ENCODE measurements around the gene ACAA1.

ACAA1 gene

DNA sequence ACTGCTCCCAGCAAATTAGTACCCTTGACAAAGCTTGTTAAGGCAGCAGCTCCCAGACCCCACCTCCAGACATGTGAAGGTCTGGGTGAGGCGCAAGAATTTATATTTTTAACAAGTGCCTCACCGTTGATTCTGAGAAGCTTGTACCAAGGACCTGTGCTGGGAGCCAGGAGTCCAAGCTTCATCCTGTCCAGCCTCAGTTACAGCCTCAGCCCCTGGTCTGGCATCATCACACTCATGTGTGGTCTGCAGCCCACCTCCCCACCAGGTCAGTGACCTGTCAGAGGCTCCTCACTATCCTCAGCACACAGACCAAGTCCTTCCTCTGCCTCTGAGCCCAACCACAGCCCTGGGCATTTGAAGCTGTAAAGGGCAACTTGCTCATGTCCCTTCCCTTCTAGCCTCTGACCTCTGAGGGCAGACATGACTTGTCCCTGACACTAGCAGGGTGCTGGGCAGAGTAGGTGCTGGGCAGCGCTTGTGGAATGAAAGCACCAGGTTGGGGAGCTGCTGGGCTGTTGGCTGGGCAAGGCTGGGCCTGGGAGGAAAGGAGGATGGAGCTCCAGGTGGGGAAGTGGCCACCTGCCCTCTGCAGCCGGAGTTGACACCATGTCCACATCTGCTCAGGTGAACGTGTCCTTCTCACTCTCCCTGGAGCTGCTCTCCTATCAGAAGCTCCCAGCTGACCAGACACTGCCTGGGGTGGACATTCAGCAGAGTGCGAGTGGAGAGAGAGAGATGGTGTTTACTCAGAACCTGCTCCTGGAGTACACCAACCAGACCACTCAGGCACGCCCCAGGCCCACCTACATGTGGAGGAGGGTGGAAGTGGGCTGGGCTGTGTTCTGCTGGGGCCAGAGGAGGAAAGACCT, 16.9 kb downstream of the ACAA1 start:
- DNase-seq = no peak

DNA sequence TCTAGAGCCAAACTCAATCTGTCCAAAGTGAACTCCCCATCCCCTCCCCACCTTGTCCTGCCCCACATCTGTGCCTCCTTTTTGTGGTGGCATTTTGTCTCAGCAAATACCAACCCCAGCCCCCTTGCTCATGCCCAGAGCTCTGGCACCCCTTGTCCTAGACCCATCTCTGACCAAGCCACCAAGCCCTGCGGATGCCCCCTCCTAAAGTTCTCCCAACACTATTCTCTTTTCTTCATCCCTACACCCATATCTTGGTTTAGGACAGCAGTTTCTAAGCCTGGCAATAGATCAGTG, 17.7 kb downstream of the ACAA1 start:
- no peak for DNase-seq

DNA sequence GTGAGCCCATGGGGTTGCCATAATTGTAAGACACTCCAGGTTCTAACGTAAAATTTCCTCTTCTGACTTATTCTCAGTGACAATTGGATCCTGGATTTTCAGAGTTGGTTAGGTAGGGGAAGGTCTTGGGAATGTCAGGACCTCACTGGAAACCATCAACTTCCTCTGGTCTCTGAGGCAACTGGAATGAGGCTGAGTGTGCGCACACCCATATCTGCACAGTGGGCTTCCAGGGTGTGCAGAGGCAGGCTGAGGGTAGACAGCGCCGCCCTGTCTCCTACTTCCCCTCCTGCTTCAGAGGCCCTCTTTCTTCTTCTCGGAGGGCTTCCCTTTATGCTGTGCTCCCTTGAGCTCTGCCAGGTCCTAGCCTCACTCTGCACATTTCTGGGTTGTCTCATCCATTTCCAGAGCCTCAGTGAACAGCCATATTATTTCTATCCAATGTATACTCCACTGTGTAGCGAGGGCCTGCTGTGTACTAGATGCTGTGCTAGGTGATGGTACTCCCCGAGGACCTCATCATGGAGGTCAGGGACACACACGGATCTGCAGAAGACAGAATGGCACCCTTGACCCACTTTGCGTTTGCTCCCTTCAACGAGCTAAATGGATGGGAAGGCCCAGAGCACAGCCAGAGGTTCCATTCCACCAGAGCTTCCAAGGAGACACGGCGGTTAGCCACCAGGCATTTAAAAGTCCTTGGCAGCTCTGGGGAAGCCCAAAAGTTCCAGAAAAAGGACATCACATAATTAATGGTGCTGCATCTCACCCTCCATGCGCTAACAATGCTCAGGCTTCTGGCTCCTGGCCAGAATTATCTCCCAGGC, 18.3 kb downstream of the ACAA1 start:
- DNase-seq = peak in 1 of 58 donors; percentile 17

DNA sequence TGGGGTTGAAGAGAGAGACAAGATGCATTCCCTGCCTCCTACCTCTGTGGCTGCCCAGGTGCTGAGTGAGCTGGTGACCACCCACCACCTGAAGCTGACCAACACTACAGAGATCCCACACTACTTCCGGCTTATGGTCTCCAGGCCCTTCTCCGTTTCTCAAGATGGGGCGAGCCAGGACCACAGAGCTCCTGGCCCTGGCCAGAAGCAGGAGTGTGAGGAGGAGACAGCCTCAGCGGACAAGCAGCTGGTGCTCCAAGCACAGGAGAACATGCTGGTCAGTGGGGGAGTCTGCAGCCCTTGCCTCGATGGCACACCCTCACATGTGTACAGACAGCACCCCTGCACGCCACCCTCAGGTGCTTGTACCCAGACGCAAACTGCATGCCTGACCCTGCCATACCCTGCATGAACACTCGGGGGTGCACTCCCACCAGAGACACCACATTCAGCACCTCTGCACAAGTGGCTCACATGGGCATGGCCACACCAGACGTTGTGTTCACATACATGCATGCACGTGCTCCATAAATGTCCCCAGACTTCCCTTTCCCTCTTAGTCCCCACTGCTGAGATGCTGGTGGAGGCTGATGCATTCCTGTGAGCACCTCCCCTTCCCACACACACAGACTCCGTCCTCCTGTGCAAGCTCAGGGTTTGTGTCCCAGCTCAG, 19.0 kb downstream of the ACAA1 start:
- peak in 36 of 58 donors; percentile 7 to 51 (median 28) for DNase-seq

DNA sequence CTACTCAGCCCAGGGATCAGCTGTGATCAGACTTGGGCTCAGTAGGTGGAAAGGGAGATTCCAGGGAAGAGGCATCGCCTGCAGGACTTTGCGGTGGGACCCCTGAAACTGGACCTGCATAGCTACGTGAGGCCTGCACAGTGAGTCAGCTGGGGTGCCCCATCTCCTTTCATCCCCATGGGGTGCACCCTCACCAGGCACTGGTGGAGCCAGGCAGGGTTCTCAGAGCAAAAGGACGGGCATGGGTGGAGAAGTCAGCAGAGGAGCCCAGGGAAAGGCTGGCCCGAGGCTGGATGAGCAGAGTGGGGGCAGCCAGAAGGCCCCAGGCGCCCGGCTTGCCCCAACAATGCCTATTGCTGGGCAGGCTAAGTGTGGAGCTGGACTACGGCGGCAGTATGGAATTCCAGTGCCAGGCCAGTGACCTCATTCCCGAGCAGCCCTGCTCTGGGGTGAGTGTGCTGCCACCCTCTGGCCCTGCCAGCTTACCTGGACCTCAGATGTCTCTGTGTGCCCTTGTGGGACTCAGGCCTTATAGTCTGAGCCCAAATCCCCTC, 19.7 kb downstream of the ACAA1 start:
- peak in 3 of 58 donors; percentile 13 to 17 (median 16) for DNase-seq

DNA sequence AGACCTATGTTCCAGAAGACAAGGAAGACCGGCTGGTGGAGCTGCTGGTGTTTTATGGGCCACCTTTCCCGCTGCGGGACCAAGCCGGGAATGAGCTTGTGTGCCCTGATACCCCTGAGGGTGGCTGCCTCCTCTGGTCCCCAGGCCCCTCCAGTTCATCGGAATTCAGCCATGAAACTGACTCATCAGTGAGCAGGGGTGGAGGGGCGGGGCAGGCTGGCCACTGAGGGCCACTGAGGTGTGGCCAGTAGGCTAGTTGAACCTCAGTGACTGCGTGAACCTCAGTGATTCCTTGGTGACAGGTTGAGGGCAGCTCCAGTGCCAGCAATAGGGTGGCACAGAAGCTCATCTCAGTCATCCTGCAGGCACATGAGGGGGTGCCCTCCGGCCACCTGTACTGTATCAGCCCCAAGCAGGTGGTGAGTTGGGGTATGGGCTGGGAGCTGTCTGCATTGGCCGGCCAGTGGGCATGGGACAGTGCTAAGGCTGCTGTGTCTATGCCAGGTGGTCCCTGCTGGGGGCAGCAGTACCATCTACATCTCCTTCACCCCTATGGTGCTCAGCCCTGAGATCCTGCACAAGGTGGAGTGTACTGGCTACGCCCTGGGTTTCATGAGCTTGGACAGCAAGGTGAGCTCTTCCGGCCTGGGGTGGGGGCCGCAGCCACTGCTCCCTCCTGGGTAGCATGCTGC, 20.3 kb downstream of the ACAA1 start:
- DNase-seq = no peak

DNA sequence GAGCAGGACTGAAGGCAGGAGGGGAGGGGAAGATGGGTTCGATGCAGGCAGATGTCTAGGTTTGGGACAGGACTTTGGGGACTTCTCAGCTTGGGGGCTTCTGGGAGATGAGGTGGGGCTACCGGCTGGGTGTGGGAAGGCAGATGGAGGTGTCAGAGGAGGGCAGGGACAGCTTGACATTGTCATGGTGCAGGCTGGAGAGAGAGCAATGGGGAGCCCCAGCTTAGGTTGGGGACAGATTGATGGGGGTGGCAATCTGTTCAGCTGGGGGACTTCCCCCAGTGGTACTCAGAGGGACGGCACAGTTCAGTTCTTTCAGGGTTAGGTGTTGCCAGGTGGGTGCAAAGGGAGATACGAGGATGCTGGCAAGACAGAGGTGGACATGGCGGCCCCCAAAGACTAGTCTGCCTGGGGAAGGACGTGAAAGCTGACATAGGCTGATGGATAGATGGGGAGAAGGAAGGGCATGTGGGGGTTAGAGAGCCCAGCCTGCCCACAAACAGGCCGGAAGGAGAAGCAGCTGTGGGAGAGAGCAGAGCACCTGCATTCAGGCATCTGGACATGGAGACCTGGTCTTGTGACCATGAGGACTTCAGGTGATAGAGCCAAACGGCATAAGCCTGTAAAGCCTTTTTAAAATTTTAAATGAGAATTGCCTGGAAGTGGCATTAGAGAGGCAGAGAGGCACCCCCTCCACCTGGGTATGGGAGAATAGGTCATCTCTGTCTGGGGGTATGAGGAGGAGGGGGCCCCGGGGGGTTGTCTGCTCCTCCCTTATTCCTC, 21.1 kb downstream of the ACAA1 start:
- no peak for DNase-seq

DNA sequence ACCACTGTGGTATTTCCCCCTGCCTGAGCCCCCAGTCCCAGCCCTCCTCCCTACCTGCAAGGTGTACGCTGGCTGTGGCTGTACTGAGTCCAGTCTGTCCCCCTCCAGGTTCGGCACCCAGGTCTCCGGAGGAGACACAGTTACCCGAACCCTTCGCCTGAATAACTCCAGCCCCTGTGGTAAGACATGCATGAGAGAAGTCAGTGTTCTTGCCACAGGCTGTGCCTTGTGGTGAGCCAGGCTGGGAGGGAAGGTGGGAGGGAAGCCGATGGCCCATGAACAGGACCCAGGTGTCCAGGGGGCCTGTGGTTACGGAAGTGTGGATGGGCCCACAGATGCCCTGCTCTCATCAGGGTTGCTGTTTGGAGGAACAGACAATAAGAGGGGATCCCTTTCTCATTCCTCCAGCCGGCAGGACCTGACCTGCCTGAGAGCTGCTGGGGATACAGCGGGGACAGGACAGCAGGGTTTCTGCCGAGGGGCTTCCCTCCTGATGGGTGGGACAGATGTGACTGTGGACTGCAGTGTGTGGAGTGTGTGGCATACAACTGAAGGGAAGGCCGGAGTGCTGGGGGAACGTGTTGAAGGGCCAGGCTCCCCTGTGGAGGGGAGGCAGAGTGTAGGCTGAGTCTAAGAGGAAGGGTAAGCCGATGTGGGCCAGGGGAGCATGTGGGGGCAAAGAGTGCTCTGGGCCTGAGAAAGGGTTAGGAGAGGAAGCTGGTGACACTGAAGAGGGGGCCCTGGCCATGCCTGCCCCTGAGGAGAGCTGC, 21.9 kb downstream of the ACAA1 start:
- DNase-seq = no peak

DNA sequence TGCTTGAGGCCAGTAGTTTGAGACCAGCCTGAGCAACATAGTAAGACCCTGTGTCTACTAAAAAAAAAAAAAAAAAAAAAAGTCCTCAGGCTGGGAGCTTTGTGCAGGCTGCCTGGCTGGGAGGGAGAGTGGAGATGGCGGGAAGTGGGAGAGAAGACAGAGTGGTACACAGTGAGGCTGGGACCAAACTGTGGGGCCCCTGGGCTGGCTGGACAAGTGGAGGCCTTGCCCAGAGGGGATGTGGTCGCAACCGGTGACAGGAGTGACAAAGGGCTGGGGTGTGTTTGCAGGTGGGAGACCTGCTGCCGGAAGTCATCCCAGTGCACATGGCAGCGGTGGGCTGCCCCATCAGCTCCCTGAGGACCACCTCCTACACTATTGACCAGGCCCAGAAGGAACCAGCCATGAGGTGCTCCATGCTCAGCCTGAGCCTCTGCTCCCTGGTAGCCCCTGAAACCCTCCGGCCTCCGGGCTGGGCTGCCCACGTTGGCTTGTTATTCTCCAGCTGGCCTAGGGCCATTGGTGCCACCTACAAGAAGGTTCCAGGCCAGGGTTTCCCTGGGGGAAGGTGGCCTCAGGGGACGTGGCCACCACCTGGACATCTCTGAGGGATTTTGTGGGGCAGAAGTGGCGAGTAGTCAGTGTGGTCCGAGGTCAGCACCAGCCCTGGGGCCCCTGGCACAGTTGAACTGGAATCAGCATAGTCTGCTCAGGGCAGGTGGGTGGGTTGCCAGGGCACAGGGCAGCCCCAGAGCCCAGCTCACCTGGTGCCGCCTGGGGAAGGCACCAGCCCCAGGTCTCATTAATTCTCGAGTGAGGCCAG, 22.7 kb downstream of the ACAA1 start:
- no peak for DNase-seq

DNA sequence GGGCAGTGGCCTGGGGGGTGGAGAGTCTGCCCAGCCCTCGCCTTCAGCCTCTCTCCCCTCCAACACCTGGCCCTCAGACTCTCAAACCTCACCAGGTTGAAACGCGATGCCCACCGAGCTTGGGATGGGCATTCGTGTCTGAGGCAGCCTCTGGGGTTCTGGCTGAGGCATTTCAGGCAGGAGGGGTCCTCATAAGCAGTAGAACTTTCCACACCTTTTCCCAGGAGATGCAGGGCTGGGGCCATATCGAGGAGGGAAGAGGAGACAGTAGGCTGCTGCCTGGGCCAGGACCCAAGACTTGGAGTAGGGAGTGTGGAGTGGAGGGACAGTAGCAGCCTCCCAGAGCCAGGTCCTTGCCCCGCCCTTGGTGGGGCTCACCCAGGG, 24.6 kb downstream of the ACAA1 start:
- no peak for DNase-seq

DNA sequence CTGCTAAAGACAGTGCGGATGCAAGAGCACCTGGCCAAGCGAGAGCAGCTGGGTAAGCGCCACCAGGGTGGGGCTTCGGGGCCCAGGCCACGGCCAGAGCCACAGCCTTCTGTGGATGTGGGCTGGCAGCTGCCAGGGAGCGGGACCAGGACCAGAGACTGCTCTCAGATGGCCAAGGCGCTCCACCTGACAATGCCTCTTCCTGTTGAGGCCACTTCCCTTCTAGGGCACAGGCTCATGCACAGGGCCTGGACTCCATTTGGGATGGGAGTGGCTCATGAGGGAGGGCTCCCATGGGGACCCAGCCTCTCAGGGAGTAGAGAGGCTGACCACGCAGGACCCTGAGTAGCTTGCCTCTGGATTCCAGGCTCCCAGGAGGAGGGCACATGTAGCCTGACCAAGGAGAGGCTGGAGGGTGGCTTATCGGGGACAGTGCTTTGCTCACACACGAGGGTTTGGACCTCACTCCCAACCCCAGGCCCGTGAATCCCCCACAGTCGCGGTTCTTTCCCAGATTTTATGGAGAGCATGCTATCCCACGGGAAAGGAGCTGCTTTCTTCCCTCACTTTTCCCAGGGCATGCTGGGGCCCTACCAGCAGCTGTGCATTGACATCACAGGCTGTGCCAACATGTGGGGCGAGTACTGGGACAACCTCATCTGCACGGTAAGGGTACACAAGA, 25.1 kb downstream of the ACAA1 start:
- no peak for DNase-seq

DNA sequence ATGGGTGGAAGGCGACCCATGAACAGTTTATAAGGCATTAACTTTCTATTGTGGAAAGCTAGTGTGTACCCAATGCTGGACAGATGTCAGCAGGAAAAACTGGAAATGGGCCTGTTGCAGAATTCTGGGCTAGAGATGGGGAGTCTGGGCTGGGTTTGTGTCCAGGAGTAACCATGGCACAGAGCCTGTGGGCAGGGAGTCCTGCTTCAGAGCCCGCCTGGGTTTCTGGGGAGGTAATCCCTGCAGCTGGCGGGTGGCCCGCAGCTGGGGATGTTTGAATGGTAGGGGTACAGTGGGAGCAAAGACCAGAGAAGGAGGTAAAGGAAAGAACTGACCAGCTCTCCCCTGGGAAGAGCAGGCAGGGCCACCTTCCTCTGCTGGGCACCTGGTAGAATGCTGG, 25.7 kb downstream of the ACAA1 start:
- DNase-seq = peak in 3 of 58 donors; percentile 11 to 58 (median 17)

DNA sequence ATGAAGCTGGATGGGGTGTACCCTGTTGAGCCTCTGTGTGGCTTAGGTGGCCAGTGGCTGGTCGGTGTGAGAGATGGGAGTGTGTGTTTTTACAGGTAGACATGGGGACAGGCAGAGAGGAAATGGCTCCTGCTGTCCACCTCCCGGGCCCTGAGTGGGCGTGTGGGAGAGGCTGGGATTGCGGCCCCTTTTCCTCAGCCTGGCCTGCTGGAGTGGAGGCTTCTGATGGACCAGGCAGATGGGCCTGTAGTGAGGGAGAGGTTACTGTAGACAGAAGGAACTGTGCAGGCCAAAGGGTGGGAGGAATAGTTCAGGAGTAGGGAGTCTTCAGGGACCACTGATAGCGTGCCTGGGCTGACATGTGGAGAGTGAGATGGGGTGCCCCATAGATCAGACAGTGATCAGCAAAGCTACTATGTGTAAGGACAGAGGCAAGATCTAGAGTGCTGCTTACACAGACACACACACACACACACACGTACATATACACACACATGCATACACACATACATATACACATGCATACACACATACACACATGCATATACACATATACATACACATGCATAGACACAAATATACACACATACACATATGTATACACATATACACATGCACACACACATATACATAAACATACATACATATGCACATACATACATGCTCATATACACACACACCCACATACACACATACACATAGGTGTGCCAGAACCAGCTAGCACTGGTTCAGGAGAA, 26.4 kb downstream of the ACAA1 start:
- DNase-seq = no peak

DNA sequence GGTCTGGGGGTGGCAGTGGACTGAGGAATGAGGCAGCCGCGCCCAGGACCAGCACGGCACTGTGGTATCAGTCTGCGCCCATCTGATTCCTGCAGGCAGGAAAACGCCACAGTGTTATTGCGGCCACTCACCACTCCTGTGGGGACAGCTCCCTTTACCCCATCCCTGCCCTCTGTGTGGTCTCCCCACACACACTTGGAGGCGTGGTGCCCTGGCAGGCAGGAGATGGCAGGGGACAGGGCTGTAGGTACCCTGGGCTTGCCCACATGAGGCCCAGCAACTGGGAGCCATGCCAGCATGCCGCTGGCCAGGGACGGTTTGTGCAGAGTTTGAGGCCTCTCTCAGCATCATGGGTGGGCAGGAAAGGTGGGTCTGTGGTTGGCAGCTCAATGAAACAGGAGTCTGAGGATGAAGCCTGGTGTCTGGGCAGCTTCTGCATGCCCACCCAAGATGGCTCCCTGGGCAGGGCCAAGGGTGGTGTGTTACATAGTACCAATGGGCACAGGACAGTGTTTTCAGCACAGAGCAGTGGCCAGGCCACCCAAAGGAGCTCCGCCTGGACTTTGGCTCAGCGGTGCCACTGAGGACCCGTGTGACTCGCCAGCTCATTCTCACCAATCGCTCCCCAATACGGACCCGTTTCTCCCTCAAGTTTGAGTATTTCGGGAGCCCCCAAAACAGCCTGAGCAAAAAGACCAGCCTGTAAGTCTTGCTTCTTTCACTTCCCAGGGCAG, 27.2 kb downstream of the ACAA1 start:
- DNase-seq = no peak

DNA sequence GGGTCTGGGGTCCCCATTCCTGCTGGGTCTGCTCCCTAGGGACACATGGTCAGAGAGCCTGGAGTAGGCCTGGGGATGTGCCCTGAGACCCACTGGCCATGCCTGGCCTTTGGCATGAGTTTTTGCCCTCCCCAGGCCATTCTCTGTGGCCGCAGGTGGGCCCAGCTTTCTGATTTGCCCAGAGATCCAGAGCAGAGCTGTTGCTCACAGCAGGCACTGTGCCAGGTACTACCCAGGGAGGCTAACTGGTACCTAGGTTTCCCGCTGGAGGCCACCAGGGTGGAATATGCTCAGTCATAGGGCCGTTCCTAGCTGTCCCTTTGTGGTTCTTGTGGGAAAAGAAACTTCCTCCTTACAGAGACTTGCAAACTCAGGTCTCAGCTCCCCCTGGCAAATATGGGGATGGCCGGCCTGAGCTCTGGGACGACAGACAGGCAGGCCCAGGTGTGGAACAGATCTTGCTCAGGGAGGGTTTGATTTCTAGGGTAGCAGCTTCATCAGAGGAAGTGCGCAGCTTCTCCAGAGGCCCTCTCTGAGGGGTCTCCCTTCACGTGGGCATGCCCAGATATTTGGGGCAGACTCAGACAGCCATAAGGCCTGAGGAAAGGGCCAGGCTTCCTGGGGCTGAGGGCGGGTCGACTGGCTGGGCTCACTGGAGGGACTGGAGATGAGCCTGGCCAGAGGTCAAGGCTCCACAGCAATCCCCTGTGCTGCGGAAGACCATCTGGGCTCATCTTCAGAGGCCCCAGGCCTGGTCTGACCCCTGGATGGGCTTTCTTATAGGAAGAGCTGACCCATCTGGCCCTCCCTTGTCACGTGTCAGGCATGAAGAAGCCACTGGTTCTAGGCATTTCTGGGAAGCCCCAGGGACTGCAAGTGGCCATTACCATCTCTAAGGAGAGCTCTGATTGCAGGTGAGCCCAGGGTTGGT, 28.0 kb downstream of the ACAA1 start:
- no peak for DNase-seq
